Naive B cell (primary cell): ENCODE data around the gene ACVR1. TPM values are rescaled to one million over a fixed set of nuclear protein-coding genes. Genes with fewer than 3 reads are reported as not detected.

Experiments used
- ATAC-seq, 2 donors: fragments of 150-1000 bp; cut with Tn5 transposase; 2 replicates each; pipeline ENCODE4 v1.10.0; 2021; ENCODE audit warnings: low read depth in 2 of 2, mild to moderate bottlenecking in 2 of 2, moderate library complexity in 2 of 2
- DNase-seq: peaks from one replicate; pipeline ENCODE4 v3.0.0; 2022
- H3K27ac Mint-ChIP-seq, 6 donors: one replicate each; pipeline ENCODE4 v1.8.0; 2020 to 2022; ENCODE audit warnings: mild to moderate bottlenecking in 6 of 6, mixed read lengths in 6 of 6, moderate library complexity in 5 of 6, inconsistent platforms in 2 of 6
- H3K27me3 Mint-ChIP-seq, 3 donors: one replicate each; pipeline ENCODE4 v1.8.0; 2021 to 2022; ENCODE audit warnings: mixed read lengths in 3 of 3, mild to moderate bottlenecking in 1 of 3
- H3K36me3 Mint-ChIP-seq, 2 donors: one replicate each; pipeline ENCODE4 v1.8.0; 2020 to 2022; ENCODE audit warnings: mixed read lengths in 2 of 2, inconsistent platforms in 1 of 2, mild to moderate bottlenecking in 1 of 2
- H3K4me1 Mint-ChIP-seq, 3 donors: one replicate each; pipeline ENCODE4 v1.8.0; 2020 to 2022; ENCODE audit warnings: mixed read lengths in 3 of 3, inconsistent platforms in 1 of 3, mild to moderate bottlenecking in 1 of 3, moderate library complexity in 1 of 3
- H3K4me3 Mint-ChIP-seq, 8 donors: one replicate each; pipeline ENCODE4 v1.8.0; 2020 to 2022; ENCODE audit warnings: mild to moderate bottlenecking in 8 of 8, mixed read lengths in 8 of 8, moderate library complexity in 8 of 8, inconsistent platforms in 2 of 8
- H3K9me3 Mint-ChIP-seq, 7 donors: one replicate each; pipeline ENCODE4 v1.8.0; 2020 to 2022; ENCODE audit warnings: mixed read lengths in 7 of 7, mild to moderate bottlenecking in 5 of 7, inconsistent platforms in 2 of 7, moderate library complexity in 1 of 7
- polyA plus RNA-seq, 6 donors: library from polyadenylated mRNA; unstranded; fragments of 300-500 nt; fragmentation: Illumina TruSeq; gene quantifications; one replicate each; pipeline ENCODE4 v1.2.3, GENCODE V29; 2021; ENCODE audit warnings: low read depth in 6 of 6

The ACVR1 gene
- polyA plus RNA-seq, 6 donors from 2014 or later: 1.1 to 2.8 (median 1.6) TPM; not detected in 1

DNA sequence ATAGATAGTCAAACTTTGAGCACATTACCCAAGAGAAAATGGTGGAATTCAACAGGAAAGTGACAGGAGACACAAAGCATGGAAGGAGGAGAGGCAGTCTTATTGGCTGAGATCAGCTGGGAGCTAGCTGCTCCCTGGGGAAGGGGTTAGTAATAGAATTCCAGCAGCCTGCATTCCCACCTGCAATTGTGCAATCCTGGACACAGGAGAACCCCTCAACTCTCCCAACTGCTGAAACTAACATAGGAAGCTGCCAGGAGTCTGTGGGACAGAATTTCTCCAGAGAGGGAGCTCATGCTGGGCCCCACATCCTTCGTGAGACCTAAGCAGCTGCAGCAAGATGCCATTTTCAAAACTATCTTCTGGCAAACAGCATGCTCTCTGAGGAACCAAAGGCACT, 177.7 kb downstream of the ACVR1 start:
- ATAC-seq (no peak), DNase-seq (no peak)
- H3K4me3 Mint-ChIP-seq: no peak overlapping the region
- peaks cover 0 to 8% of the 10 kb centered on the region in 2 donors for H3K36me3 Mint-ChIP-seq
- peaks cover 5 to 37% (median 20%) of the 10 kb centered on the region in 7 donors for H3K9me3 Mint-ChIP-seq
- H3K27ac Mint-ChIP-seq: no peak overlapping the region
- no peaks in the 10 kb centered on the region for H3K4me1 Mint-ChIP-seq
- peaks cover 6 to 8% (median 6%) of the 10 kb centered on the region in 3 donors for H3K27me3 Mint-ChIP-seq

GRCh38 chr2:157696036-157696435, 180.1 kb downstream of the ACVR1 start:
- peaks cover 0 to 8% of the 10 kb centered on the region in 2 donors for H3K36me3 Mint-ChIP-seq
- peaks cover 1 to 6% (median 4%) of the 10 kb centered on the region in 3 donors for H3K27me3 Mint-ChIP-seq
- ATAC-seq: no peak
- DNase-seq: no peak
- H3K4me3 Mint-ChIP-seq: no peak overlapping the region
- H3K9me3 Mint-ChIP-seq: peaks cover 5 to 15% (median 12%) of the 10 kb centered on the region in 7 donors
- no peak overlapping the region for H3K27ac Mint-ChIP-seq
- no peaks in the 10 kb centered on the region for H3K4me1 Mint-ChIP-seq

- no peak for ATAC-seq
- no peak for DNase-seq
- Mint-ChIP-seq H3K4me1 (no peaks in the 10 kb centered on the region), H3K4me3 (no peak overlapping the region), H3K27ac (no peak overlapping the region), H3K36me3 (no peaks in the 10 kb centered on the region), H3K27me3 (peaks cover 0 to 6% (median 0%) of the 10 kb centered on the region in 3 donors), H3K9me3 (no peaks in the 10 kb centered on the region)
Observed at GRCh38 chr2:157692768-157693167, 183.4 kb downstream of the ACVR1 start.

- Mint-ChIP-seq H3K4me1 (no peaks in the 10 kb centered on the region), H3K4me3 (no peak overlapping the region), H3K9me3 (peaks cover 0 to 4% (median 0%) of the 10 kb centered on the region in 7 donors), H3K36me3 (no peaks in the 10 kb centered on the region), H3K27ac (no peak overlapping the region), H3K27me3 (peaks cover 0 to 11% (median 6%) of the 10 kb centered on the region in 3 donors)
- DNase-seq (no peak), ATAC-seq (no peak)
Observed at GRCh38 chr2:157691695-157692094, 184.4 kb downstream of the ACVR1 start.

GRCh38 chr2:157691131-157691530, 185.0 kb downstream of the ACVR1 start:
- no peaks in the 10 kb centered on the region for H3K36me3 Mint-ChIP-seq
- H3K27me3 Mint-ChIP-seq: peaks cover 0 to 17% (median 11%) of the 10 kb centered on the region in 3 donors

More at GRCh38 chr2:157691131-157691530, 185.0 kb downstream of the ACVR1 start:
- DNase-seq (no peak), ATAC-seq (no peak)
- Mint-ChIP-seq H3K27ac (no peak overlapping the region), H3K4me3 (no peak overlapping the region), H3K4me1 (no peaks in the 10 kb centered on the region), H3K9me3 (peaks cover 0 to 4% (median 0%) of the 10 kb centered on the region in 7 donors)

Other genes with a start within 250 kb of the ACVR1 start
- not detected for gene ACVR1C, start 247.5 kb downstream of the ACVR1 start, polyA plus RNA-seq
- gene UPP2, start 225.5 kb upstream of the ACVR1 start, polyA plus RNA-seq: not detected